Keratinocyte (primary cell): ENCODE data around the gene PIWIL1. TPM values are rescaled to one million over a fixed set of nuclear protein-coding genes. Genes with fewer than 3 reads are reported as not detected.

Source experiments
- DNase-seq: peaks from one replicate; pipeline ENCODE4 v3.0.0-alpha.2; 2011; ENCODE audit warnings: low read depth, missing footprints, low spot score
- FAIRE-seq: peaks from 2 replicates; lab custom pipeline; 2011; peaks lifted over from hg19 to GRCh38; lab: Jason Lieb, UNC
- H2AFZ ChIP-seq: 2 replicates; pipeline ENCODE4 v1.6.0; 2012; ENCODE audit warnings: low read length, control low read depth, inconsistent platforms; ENCODE audit not compliant: control insufficient read depth
- H3K27ac ChIP-seq: 2 replicates; pipeline ENCODE4 v1.5.1; 2011; ENCODE audit warnings: low read length; ENCODE audit not compliant: control insufficient read depth, insufficient read depth
- H3K27me3 ChIP-seq: 3 replicates; pipeline ENCODE4 v1.6.0; 2011; ENCODE audit warnings: low read length; ENCODE audit not compliant: control insufficient read depth, insufficient read depth; ENCODE audit errors: extremely low read depth
- H3K36me3 ChIP-seq, 2 experiments: 2 replicates in 1 of 2; 3 replicates in 1 of 2; pipeline ENCODE4 v1.5.1; 2011; ENCODE audit warnings: low read length in 2 of 2, mild to moderate bottlenecking in 1 of 2; ENCODE audit not compliant: control insufficient read depth in 2 of 2, insufficient read depth in 2 of 2; ENCODE audit errors: extremely low read depth in 1 of 2
- H3K4me1 ChIP-seq: 3 replicates; pipeline ENCODE4 v1.5.1; 2011; ENCODE audit warnings: low read length; ENCODE audit not compliant: control insufficient read depth, insufficient read depth; ENCODE audit errors: extremely low read depth
- H3K4me2 ChIP-seq: 3 replicates; pipeline ENCODE4 v1.6.0; 2011; ENCODE audit warnings: low read depth, low read length; ENCODE audit not compliant: control insufficient read depth, insufficient read depth; ENCODE audit errors: extremely low read depth
- H3K4me3 ChIP-seq, 3 experiments: fragments of 200-600 bp in 1 of 3; sonication (generic) in 1 of 3; 2 replicates in 2 of 3; 3 replicates in 1 of 3; pipeline ENCODE4 v1.5.1; 2011 to 2016; ENCODE audit warnings: low read length in 3 of 3, mild to moderate bottlenecking in 3 of 3, control low read depth in 2 of 3, inconsistent platforms in 1 of 3, low read depth in 1 of 3, mixed read lengths in 1 of 3, mixed run types in 1 of 3, moderate library complexity in 1 of 3; ENCODE audit not compliant: control insufficient read depth in 2 of 3, insufficient read depth in 2 of 3; ENCODE audit errors: extremely low read depth in 1 of 3
- H3K79me2 ChIP-seq: 2 replicates; pipeline ENCODE4 v1.6.0; 2012; ENCODE audit warnings: low read length; ENCODE audit not compliant: control insufficient read depth, insufficient read depth
- H3K9ac ChIP-seq: 3 replicates; pipeline ENCODE4 v1.6.0; 2011; ENCODE audit warnings: low read length; ENCODE audit not compliant: control insufficient read depth, insufficient read depth; ENCODE audit errors: extremely low read depth
- H3K9me1 ChIP-seq: 3 replicates; pipeline ENCODE4 v1.6.0; 2011; ENCODE audit warnings: low read length; ENCODE audit not compliant: control insufficient read depth, insufficient read depth; ENCODE audit errors: extremely low read depth
- H3K9me3 ChIP-seq: 2 replicates; pipeline ENCODE4 v1.5.1; 2012; ENCODE audit warnings: low read depth, low read length; ENCODE audit not compliant: control insufficient read depth
- H4K20me1 ChIP-seq: 3 replicates; pipeline ENCODE4 v1.6.0; 2011; ENCODE audit warnings: low read length; ENCODE audit not compliant: control insufficient read depth, insufficient read depth; ENCODE audit errors: extremely low read depth
- EZH2 ChIP-seq: IDR thresholded peaks from one replicate; pipeline ENCODE4 v1.6.1; 2012; ENCODE audit warnings: inconsistent platforms, mild to moderate bottlenecking, low read length, moderate library complexity
- dilution Hi-C: fragments of 300-500 bp; cut with MboI; formaldehyde crosslinking; loops from one replicate; pipeline ENCODE4 v1.7.0; 2020; ENCODE audit warnings: low sequenced_read_pairs; ENCODE audit not compliant: extremely low pct_ligation_motif_present
- polyA plus RNA-seq, 5 experiments: library from polyadenylated mRNA; depleted of rRNA in 3 of 5; stranded (reverse) in 3 of 5; stranded (forward) in 1 of 5; unstranded in 1 of 5; fragments of >200 nt; gene quantifications; 1 replicate in 1 of 5; 2 replicates in 3 of 5; 3 replicates in 1 of 5; pipeline versions ENCODE4 v1.2.1 to v1.2.3, GENCODE V29; 2011 to 2012; ENCODE audit warnings: missing spikeins in 2 of 5, low read depth in 1 of 5, low replicate concordance in 1 of 5
- TF ChIP-seq, protein P1 (sequence below), 3 experiments: IDR thresholded peaks in 1 of 3; conservative IDR thresholded peaks in 1 of 3; optimal IDR thresholded peaks in 1 of 3; 2 replicates in 2 of 3; 3 replicates in 1 of 3; pipeline versions ENCODE3 to v1.5.1; 2011; ENCODE audit warnings: low read length in 3 of 3, mild to moderate bottlenecking in 3 of 3, moderate library complexity in 2 of 3, control low read depth in 1 of 3, inconsistent platforms in 1 of 3; ENCODE audit not compliant: insufficient read depth in 2 of 3; ENCODE audit errors: extremely low read depth in 1 of 3

Gene PIWIL1
- polyA plus RNA-seq, 1 donor (not counting 4 experiments of a cell fraction or from before 2014, with no cell fraction given) = 0.13 TPM

GRCh38 chr12:130334937-130335336, 2.8 kb upstream of the PIWIL1 start:
- H3K36me3 ChIP-seq = no peaks in the 10 kb centered on the region
- dilution Hi-C loops = loop anchor here (25.0 kb wide), 1 partner anchor 298 kb away; no protein-coding TSS in a partner anchor
- H3K9me1 ChIP-seq = no peaks in the 10 kb centered on the region
- no peak overlapping the region for H3K4me3 ChIP-seq
- DNase-seq (peak; percentile 40), FAIRE-seq (peak; percentile 95)
- no peaks in the 10 kb centered on the region for H4K20me1 ChIP-seq
- TF ChIP-seq, protein P1, sequence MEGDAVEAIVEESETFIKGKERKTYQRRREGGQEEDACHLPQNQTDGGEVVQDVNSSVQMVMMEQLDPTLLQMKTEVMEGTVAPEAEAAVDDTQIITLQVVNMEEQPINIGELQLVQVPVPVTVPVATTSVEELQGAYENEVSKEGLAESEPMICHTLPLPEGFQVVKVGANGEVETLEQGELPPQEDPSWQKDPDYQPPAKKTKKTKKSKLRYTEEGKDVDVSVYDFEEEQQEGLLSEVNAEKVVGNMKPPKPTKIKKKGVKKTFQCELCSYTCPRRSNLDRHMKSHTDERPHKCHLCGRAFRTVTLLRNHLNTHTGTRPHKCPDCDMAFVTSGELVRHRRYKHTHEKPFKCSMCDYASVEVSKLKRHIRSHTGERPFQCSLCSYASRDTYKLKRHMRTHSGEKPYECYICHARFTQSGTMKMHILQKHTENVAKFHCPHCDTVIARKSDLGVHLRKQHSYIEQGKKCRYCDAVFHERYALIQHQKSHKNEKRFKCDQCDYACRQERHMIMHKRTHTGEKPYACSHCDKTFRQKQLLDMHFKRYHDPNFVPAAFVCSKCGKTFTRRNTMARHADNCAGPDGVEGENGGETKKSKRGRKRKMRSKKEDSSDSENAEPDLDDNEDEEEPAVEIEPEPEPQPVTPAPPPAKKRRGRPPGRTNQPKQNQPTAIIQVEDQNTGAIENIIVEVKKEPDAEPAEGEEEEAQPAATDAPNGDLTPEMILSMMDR (optimal IDR thresholded peaks at IDR 0.05 in 1 of 3, IDR thresholded peaks at IDR 0.05 in 1 of 3, conservative IDR thresholded peaks at IDR 0.05 in 1 of 3; ENCODE audit: extremely low read depth in 1 of 3, insufficient read depth in 2 of 3, low read length in 3 of 3) = peak; percentile 32 to 55 (median 36)
- TF ChIP-seq EZH2 = no peak
- H2AFZ ChIP-seq = peak overlapping the region; percentile 48
- H3K9ac ChIP-seq = no peak overlapping the region
- H3K27ac ChIP-seq = no peak overlapping the region
- peaks cover 10% of the 10 kb centered on the region for H3K4me1 ChIP-seq
- no peaks in the 10 kb centered on the region for H3K79me2 ChIP-seq
- H3K27me3 ChIP-seq = peaks cover 4% of the 10 kb centered on the region
- no peaks in the 10 kb centered on the region for H3K9me3 ChIP-seq
- peak overlapping the region; percentile 38 for H3K4me2 ChIP-seq

GRCh38 chr12:130335517-130336392, 1.9 kb upstream of the PIWIL1 start:
- Histone ChIP-seq H2AFZ (no peak overlapping the region), H3K4me2 (peak overlapping the region; percentile 38), H3K9ac (no peak overlapping the region), H3K9me3 (no peaks in the 10 kb centered on the region), H3K36me3 (no peaks in the 10 kb centered on the region), H3K79me2 (no peaks in the 10 kb centered on the region), H3K27me3 (peaks cover 4% of the 10 kb centered on the region), H3K9me1 (no peaks in the 10 kb centered on the region), H3K27ac (no peak overlapping the region), H4K20me1 (no peaks in the 10 kb centered on the region), H3K4me1 (peaks cover 15% of the 10 kb centered on the region), H3K4me3 (no peak overlapping the region)
- DNase-seq = peak; percentile 23
- FAIRE-seq = peak; percentile 26
- dilution Hi-C loops = loop anchor here (25.0 kb wide), 1 partner anchor 298 kb away; no protein-coding TSS in a partner anchor
- no peak for TF ChIP-seq EZH2
- TF ChIP-seq, protein P1 (optimal IDR thresholded peaks at IDR 0.05 in 1 of 3, IDR thresholded peaks at IDR 0.05 in 1 of 3, conservative IDR thresholded peaks at IDR 0.05 in 1 of 3; ENCODE audit: extremely low read depth in 1 of 3, insufficient read depth in 2 of 3, low read length in 3 of 3) = peak in 2 of 3 experiments; percentile 34 to 39
